Measurements from ENCODE around the gene PLXNA4.

DNA sequence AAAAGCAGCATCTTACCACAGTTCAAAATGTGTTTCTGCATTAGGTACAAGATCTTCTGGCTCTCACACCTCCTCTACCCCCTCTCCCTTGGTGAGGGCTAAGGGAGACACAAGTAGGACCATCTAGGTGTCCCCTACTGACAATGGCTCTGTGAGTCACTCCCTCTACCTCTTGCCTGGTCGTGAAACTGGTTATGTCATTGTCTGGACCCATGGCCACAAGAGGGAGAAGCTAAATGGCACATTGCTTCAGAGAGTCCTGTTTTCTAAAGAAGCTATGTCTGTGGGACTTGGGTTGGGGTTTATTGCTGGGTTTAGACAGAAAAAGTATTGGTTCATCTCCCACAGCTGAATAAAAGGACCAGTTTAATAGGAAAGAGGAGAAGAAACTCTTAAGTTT lies 4.0 kb upstream of the PLXNA4 start:
- TF ChIP-seq, protein P1, sequence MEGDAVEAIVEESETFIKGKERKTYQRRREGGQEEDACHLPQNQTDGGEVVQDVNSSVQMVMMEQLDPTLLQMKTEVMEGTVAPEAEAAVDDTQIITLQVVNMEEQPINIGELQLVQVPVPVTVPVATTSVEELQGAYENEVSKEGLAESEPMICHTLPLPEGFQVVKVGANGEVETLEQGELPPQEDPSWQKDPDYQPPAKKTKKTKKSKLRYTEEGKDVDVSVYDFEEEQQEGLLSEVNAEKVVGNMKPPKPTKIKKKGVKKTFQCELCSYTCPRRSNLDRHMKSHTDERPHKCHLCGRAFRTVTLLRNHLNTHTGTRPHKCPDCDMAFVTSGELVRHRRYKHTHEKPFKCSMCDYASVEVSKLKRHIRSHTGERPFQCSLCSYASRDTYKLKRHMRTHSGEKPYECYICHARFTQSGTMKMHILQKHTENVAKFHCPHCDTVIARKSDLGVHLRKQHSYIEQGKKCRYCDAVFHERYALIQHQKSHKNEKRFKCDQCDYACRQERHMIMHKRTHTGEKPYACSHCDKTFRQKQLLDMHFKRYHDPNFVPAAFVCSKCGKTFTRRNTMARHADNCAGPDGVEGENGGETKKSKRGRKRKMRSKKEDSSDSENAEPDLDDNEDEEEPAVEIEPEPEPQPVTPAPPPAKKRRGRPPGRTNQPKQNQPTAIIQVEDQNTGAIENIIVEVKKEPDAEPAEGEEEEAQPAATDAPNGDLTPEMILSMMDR (IDR thresholded peaks at IDR 0.05; ENCODE audit: insufficient read depth, low read length): no peak
- TF ChIP-seq, protein P2, sequence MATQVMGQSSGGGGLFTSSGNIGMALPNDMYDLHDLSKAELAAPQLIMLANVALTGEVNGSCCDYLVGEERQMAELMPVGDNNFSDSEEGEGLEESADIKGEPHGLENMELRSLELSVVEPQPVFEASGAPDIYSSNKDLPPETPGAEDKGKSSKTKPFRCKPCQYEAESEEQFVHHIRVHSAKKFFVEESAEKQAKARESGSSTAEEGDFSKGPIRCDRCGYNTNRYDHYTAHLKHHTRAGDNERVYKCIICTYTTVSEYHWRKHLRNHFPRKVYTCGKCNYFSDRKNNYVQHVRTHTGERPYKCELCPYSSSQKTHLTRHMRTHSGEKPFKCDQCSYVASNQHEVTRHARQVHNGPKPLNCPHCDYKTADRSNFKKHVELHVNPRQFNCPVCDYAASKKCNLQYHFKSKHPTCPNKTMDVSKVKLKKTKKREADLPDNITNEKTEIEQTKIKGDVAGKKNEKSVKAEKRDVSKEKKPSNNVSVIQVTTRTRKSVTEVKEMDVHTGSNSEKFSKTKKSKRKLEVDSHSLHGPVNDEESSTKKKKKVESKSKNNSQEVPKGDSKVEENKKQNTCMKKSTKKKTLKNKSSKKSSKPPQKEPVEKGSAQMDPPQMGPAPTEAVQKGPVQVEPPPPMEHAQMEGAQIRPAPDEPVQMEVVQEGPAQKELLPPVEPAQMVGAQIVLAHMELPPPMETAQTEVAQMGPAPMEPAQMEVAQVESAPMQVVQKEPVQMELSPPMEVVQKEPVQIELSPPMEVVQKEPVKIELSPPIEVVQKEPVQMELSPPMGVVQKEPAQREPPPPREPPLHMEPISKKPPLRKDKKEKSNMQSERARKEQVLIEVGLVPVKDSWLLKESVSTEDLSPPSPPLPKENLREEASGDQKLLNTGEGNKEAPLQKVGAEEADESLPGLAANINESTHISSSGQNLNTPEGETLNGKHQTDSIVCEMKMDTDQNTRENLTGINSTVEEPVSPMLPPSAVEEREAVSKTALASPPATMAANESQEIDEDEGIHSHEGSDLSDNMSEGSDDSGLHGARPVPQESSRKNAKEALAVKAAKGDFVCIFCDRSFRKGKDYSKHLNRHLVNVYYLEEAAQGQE (IDR thresholded peaks at IDR 0.05; ENCODE audit: insufficient replicate concordance, low read depth): no peak
- no peak for TF ChIP-seq POLR2AphosphoS5 (IDR thresholded peaks at IDR 0.05; ENCODE audit: low read depth)
- TF ChIP-seq SPI1 (IDR thresholded peaks at IDR 0.05; ENCODE audit: borderline replicate concordance, low read depth): no peak
- no peak for TF ChIP-seq GABPA (IDR thresholded peaks at IDR 0.05; ENCODE audit: low read depth)
